ENCODE data around the gene C6orf47.
"Not testable (repeated sequence)": the region's sequence is repeated elsewhere in the genome, so short reads cannot be mapped to it uniquely, and the experiment has no call there.

Gene C6orf47

GRCh38 chr6:31660381-31661261 lies at the start of gene C6orf47:
TSS of gene C6orf47 (minus strand) at chr6:31660778. CDS start at chr6:31659947, 831 bp downstream.
- H3K27ac ChIP-seq = peak within 1 kb of the TSS; percentile 78
- no peak for DNase-seq (ENCODE audit: low read depth, low spot score)

GRCh38 chr6:31709157-31709556 lies 48.6 kb upstream of the C6orf47 start:
- DNase-seq (ENCODE audit: low read depth, low spot score); H3K27ac ChIP-seq: not testable (repeated sequence)

- H3K27ac ChIP-seq = no peak overlapping the region
- DNase-seq (ENCODE audit: low read depth, low spot score) = no peak
These were observed 47.6 kb upstream of the C6orf47 start for GRCh38 chr6:31708224-31708623.

GRCh38 chr6:31707701-31708100 lies 47.1 kb upstream of the C6orf47 start:
- no peak overlapping the region for H3K27ac ChIP-seq
- DNase-seq (ENCODE audit: low read depth, low spot score) = no peak

- no peak within 1 kb of the TSS for H3K27ac ChIP-seq
- no peak for DNase-seq (ENCODE audit: low read depth, low spot score)
These were observed 46.0 kb upstream of the C6orf47 start, which contains the start of gene LY6G6F for GRCh38 chr6:31706599-31706998. TSS of gene LY6G6F (plus strand) at chr6:31706866. CDS start at chr6:31706907, 41 bp downstream.

- no peak overlapping the region for H3K27ac ChIP-seq
- DNase-seq (ENCODE audit: low read depth, low spot score) = no peak
These were observed 45.4 kb upstream of the C6orf47 start for GRCh38 chr6:31705931-31706330.

GRCh38 chr6:31702819-31703716 lies 42.5 kb upstream of the C6orf47 start, which contains the start of gene ABHD16A:
TSS of gene ABHD16A (minus strand) at chr6:31703324. CDS start at chr6:31703281, 43 bp downstream.
- peak within 1 kb of the TSS; percentile 74 for H3K27ac ChIP-seq
- DNase-seq (ENCODE audit: low read depth, low spot score) = peak; percentile 83

GRCh38 chr6:31702405-31702818 lies 41.8 kb upstream of the C6orf47 start:
- DNase-seq (ENCODE audit: low read depth, low spot score) = no peak
- peak overlapping the region; percentile 74 for H3K27ac ChIP-seq

- no peak overlapping the region for H3K27ac ChIP-seq
- no peak for DNase-seq (ENCODE audit: low read depth, low spot score)
These were observed 41.3 kb upstream of the C6orf47 start for GRCh38 chr6:31701666-31702404.

GRCh38 chr6:31700740-31701401 lies 40.3 kb upstream of the C6orf47 start:
- H3K27ac ChIP-seq = no peak overlapping the region

GRCh38 chr6:31697555-31697954 lies 37.0 kb upstream of the C6orf47 start:
- no peak for DNase-seq (ENCODE audit: low read depth, low spot score)
- H3K27ac ChIP-seq = no peak overlapping the region

More at GRCh38 chr6:31700740-31701401, 40.3 kb upstream of the C6orf47 start:
- no peak for DNase-seq (ENCODE audit: low read depth, low spot score)

- DNase-seq (ENCODE audit: low read depth, low spot score) = no peak
- no peak overlapping the region for H3K27ac ChIP-seq
These were observed 33.0 kb upstream of the C6orf47 start for GRCh38 chr6:31693535-31693934.

- no peak overlapping the region for H3K27ac ChIP-seq
- no peak for DNase-seq (ENCODE audit: low read depth, low spot score)
These were observed 32.3 kb upstream of the C6orf47 start for GRCh38 chr6:31692886-31693285.

GRCh38 chr6:31692353-31692752 lies 31.8 kb upstream of the C6orf47 start:
- no peak for DNase-seq (ENCODE audit: low read depth, low spot score)
- H3K27ac ChIP-seq = no peak overlapping the region

- DNase-seq (ENCODE audit: low read depth, low spot score) = no peak
- H3K27ac ChIP-seq = no peak overlapping the region
These were observed 31.1 kb upstream of the C6orf47 start for GRCh38 chr6:31691564-31692108.

- DNase-seq (ENCODE audit: low read depth, low spot score) = no peak
- H3K27ac ChIP-seq = no peak overlapping the region
These were observed 30.5 kb upstream of the C6orf47 start for GRCh38 chr6:31691078-31691463.

- H3K27ac ChIP-seq = no peak overlapping the region
- DNase-seq (ENCODE audit: low read depth, low spot score) = no peak
These were observed 29.9 kb upstream of the C6orf47 start for GRCh38 chr6:31690231-31691077.
